ENCODE measurements around the gene CCDC91.

Gene CCDC91

DNA sequence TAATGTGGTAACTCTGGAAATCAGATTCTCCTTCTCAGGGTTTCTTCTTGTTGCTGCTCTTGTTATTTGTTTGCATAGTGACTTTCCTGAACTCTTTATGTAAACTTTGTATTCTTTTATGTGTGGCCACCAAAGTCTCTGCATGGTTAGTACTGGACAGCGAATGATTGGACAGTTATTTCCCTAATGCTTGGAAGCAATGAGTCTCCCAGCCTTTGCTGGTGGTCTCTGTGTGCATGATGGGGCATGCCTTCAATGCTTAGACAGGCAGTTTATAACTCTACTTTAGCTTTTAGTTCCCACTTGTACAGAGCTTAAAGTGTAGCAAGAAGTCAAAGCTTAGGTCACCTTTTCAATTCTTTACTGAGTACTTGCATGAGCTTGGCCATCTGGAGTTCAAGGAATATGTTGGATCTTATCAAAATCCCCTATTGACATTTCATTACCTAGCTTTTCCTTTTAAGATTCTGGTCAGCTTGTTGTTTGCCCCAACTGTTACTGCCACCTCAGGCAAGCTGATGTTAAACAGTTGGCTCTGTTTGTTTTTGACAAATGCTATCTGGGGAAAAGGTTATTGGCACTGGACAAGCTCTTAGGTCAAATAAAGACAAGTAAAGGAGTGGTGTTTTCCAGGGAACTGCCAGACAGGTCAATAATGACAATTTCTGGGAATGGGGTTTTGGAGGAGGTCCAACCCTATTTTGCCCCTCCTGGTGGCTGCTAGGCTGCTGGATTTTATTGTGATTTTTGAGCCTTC, 12.3 kb downstream of the CCDC91 start:
- CTCF ChIA-PET: no interaction called here
- POLR2A ChIA-PET: no interaction called here

DNA sequence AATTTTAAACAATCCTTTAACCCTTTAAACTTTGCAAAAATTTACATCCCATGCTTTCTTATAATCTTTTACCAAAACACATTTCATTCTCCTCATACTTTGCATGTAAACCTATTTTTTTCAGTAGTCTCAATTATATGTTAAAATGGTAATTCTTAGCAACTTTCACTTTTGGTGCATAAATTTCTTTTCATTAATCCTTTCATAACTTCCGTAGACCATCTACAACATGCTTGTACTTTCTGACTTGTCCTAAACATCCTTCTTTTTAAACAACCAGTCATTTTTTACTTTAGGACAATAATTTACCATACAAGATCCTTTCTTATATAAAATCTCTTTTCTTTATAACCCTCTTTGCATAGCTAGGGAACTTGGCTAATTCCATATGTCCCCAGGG, 19.5 kb downstream of the CCDC91 start:
- ChIA-PET POLR2A (no interaction called here), CTCF (no interaction called here)
- TF ChIP-seq SUZ12 (IDR thresholded peaks at IDR 0.05) (no peak), FOXA1 (IDR thresholded peaks at IDR 0.05) (no peak), FOXM1 (IDR thresholded peaks at IDR 0.05; ENCODE audit: borderline replicate concordance) (no peak), ZNF384 (IDR thresholded peaks at IDR 0.05) (no peak)
- no peak for DNase-seq (ENCODE audit: extremely low spot score)

More for the DNA sequence above, 12.3 kb downstream of the CCDC91 start:
- TF ChIP-seq ELF4 (IDR thresholded peaks at IDR 0.05) (no peak), NFRKB (IDR thresholded peaks at IDR 0.05) (no peak), SP1 (IDR thresholded peaks at IDR 0.05) (no peak), TARDBP (IDR thresholded peaks at IDR 0.05) (no peak), HDGF (IDR thresholded peaks at IDR 0.05; ENCODE audit: borderline replicate concordance) (no peak), LEF1 (IDR thresholded peaks at IDR 0.05; ENCODE audit: borderline replicate concordance) (no peak), SUZ12 (IDR thresholded peaks at IDR 0.05) (no peak), FOXK2 (IDR thresholded peaks at IDR 0.05) (no peak), L3MBTL2 (conservative IDR thresholded peaks at IDR 0.05) (no peak), FOXA1 (IDR thresholded peaks at IDR 0.05) (no peak), ZNF384 (IDR thresholded peaks at IDR 0.05) (no peak), BHLHE40 (IDR thresholded peaks at IDR 0.05; ENCODE audit: borderline replicate concordance) (no peak), FOXM1 (IDR thresholded peaks at IDR 0.05; ENCODE audit: borderline replicate concordance) (no peak)
- TF ChIP-seq, protein P1, sequence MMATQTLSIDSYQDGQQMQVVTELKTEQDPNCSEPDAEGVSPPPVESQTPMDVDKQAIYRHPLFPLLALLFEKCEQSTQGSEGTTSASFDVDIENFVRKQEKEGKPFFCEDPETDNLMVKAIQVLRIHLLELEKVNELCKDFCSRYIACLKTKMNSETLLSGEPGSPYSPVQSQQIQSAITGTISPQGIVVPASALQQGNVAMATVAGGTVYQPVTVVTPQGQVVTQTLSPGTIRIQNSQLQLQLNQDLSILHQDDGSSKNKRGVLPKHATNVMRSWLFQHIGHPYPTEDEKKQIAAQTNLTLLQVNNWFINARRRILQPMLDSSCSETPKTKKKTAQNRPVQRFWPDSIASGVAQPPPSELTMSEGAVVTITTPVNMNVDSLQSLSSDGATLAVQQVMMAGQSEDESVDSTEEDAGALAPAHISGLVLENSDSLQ (IDR thresholded peaks at IDR 0.05): no peak
- DNase-seq (ENCODE audit: extremely low spot score): no peak

DNA sequence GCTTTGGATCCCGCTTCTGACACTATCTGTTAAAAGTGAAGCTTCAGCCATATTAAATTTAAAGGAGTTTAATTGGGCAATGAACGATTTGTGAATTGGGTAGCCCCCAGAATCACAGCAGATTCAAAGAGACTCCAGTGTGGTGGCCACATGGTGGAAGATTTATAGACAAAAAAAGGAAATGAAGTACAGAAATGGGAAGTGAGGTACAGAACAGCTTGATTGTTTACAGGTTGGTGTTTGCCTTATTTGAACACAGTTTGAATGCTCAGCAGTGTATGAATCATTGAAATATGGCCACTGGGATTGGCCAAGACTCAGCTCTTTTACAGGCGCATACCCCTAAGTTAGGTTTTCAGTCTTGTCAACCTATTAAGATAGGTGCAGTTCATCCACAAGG, 21.9 kb downstream of the CCDC91 start:
- POLR2A ChIA-PET: no interaction called here
- CTCF ChIA-PET: no interaction called here
- no peak for DNase-seq (ENCODE audit: extremely low spot score)
- TF ChIP-seq FOXK2 (IDR thresholded peaks at IDR 0.05) (no peak), ARNT (IDR thresholded peaks at IDR 0.05) (no peak)

DNA sequence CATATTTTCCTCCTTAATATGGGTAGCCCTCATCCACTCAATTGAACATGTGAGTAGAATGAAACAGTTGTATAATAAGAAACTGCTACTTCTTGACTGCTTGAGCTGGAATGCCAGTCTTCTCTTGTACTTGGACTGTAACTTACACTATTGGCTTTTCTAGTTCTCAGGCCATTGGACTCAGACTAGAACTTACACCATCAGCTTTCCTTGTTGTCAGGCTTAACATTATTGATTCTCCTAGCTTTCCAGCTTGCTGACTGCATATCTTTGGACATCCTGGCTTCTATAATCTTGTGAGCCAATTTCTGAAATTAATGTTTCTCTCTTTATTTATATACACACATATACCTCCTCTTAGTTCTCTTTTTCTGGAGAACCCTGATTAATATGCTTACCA, 24.8 kb downstream of the CCDC91 start:
- CTCF ChIA-PET: no interaction called here

DNA sequence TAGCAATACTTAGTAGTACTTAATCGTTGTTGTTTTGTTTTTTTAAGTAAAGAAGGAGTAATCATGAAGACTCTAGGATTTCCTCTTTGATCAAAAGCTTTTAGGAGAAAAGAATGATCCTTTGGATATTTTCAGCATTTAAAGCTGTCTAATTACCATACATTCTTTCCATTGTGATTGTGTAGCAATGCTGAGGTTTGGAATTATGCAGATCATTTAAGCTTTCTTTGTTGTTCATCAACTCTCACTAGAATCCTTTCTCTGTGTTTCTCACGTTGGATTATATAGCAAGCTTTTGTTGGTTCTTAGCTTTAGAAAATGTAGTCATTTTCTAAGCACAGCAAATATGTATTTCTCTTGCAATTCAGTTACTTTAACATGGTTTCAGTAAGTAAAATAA, 25.8 kb downstream of the CCDC91 start:
- no peak for DNase-seq (ENCODE audit: extremely low spot score)
- ChIA-PET CTCF (no interaction called here), POLR2A (no interaction called here)
- TF ChIP-seq L3MBTL2 (conservative IDR thresholded peaks at IDR 0.05): no peak
- TF ChIP-seq NFRKB (IDR thresholded peaks at IDR 0.05): no peak
- TF ChIP-seq SP1 (IDR thresholded peaks at IDR 0.05): no peak
- no peak for TF ChIP-seq ELF4 (IDR thresholded peaks at IDR 0.05)
- TF ChIP-seq, protein P1 (IDR thresholded peaks at IDR 0.05): no peak
- no peak for TF ChIP-seq SUZ12 (IDR thresholded peaks at IDR 0.05)
- TF ChIP-seq FOXK2 (IDR thresholded peaks at IDR 0.05): no peak

More for the DNA sequence above, 24.8 kb downstream of the CCDC91 start:
- POLR2A ChIA-PET: no interaction called here
- no peak for DNase-seq (ENCODE audit: extremely low spot score)
- no peak for TF ChIP-seq SUZ12 (IDR thresholded peaks at IDR 0.05)
- no peak for TF ChIP-seq L3MBTL2 (conservative IDR thresholded peaks at IDR 0.05)
- no peak for TF ChIP-seq BHLHE40 (IDR thresholded peaks at IDR 0.05; ENCODE audit: borderline replicate concordance)
- no peak for TF ChIP-seq SP1 (IDR thresholded peaks at IDR 0.05)
- TF ChIP-seq FOXA1 (IDR thresholded peaks at IDR 0.05): no peak
- TF ChIP-seq ARNT (IDR thresholded peaks at IDR 0.05): no peak

DNA sequence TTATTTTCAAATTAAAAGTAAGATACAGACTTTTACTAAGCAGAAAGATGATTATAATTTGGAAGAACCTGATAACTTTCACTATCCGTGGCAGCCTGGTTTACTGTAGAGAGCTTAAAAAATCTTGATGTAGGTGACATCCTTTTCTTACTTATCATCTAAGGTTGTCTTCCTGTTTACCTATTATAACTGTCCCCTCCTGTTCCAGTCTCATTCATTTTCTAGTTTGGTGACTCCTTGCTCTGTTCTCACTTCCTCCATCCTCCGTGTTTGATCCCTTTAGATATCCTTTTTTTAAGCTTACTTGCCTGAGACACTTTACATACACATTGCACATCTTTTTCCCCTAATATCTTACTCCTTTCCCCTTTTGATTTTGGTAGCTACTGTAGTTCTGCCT, 27.5 kb downstream of the CCDC91 start:
- CTCF ChIA-PET: no interaction called here

DNA sequence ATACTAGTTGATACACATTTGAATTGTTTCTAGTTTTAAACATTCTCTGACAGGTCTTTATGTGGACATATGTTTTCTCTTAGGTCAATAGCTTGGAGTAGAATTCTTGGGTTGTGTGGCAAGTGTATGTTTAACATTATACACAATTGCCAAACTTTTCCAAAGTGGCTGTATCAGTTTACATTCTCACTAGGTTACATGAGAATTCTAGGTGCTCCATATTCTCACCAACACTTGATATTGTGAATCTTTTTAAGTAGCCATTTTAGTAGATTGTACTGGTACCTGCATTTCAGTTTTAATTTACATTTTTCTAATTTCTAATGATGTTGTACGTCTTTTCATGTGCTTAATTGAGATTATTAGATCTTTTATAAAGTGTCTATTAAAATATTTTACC, 28.6 kb downstream of the CCDC91 start:
- DNase-seq (ENCODE audit: extremely low spot score): no peak
- ChIA-PET CTCF (no interaction called here), POLR2A (no interaction called here)
- TF ChIP-seq HDGF (IDR thresholded peaks at IDR 0.05; ENCODE audit: borderline replicate concordance): no peak
- TF ChIP-seq, protein P1 (IDR thresholded peaks at IDR 0.05): no peak
- no peak for TF ChIP-seq LEF1 (IDR thresholded peaks at IDR 0.05; ENCODE audit: borderline replicate concordance)
- TF ChIP-seq ZNF384 (IDR thresholded peaks at IDR 0.05): no peak
- no peak for TF ChIP-seq TARDBP (IDR thresholded peaks at IDR 0.05)
- TF ChIP-seq ARNT (IDR thresholded peaks at IDR 0.05): no peak
- no peak for TF ChIP-seq SUZ12 (IDR thresholded peaks at IDR 0.05)
- TF ChIP-seq NFRKB (IDR thresholded peaks at IDR 0.05): no peak
- TF ChIP-seq CTBP1 (IDR thresholded peaks at IDR 0.05; ENCODE audit: borderline replicate concordance): no peak
- no peak for TF ChIP-seq L3MBTL2 (conservative IDR thresholded peaks at IDR 0.05)
- TF ChIP-seq ELF4 (IDR thresholded peaks at IDR 0.05): no peak
- no peak for TF ChIP-seq FOXA1 (IDR thresholded peaks at IDR 0.05)
- TF ChIP-seq SP1 (IDR thresholded peaks at IDR 0.05): no peak

More for the DNA sequence above, 27.5 kb downstream of the CCDC91 start:
- no peak for TF ChIP-seq L3MBTL2 (conservative IDR thresholded peaks at IDR 0.05)
- TF ChIP-seq CTBP1 (IDR thresholded peaks at IDR 0.05; ENCODE audit: borderline replicate concordance): no peak
- TF ChIP-seq ZNF384 (IDR thresholded peaks at IDR 0.05): no peak
- no peak for TF ChIP-seq BHLHE40 (IDR thresholded peaks at IDR 0.05; ENCODE audit: borderline replicate concordance)
- no peak for TF ChIP-seq HDGF (IDR thresholded peaks at IDR 0.05; ENCODE audit: borderline replicate concordance)
- TF ChIP-seq NFRKB (IDR thresholded peaks at IDR 0.05): no peak
- POLR2A ChIA-PET: no interaction called here
- DNase-seq (ENCODE audit: extremely low spot score): no peak
